RWPE1 (cell line): ENCODE data around the gene HIC1.

Experiments used
- CTCF ChIA-PET: fragments of 350-600 bp; sonication (Branson Sonifier 250); formaldehyde crosslinking; extraction: SDS; loops from one replicate; lab custom pipeline; 2021; lab: Yijun Ruan, JAX
- POLR2A ChIA-PET: fragments of 400-600 bp; formaldehyde crosslinking; extraction: SDS; loops from one replicate; lab custom pipeline; 2020; ENCODE audit warnings: antibody characterized with exemption; ENCODE audit not compliant: low non-redundant PET; lab: Yijun Ruan, JAX
- DNase-seq: peaks from one replicate; pipeline ENCODE4 v3.0.0; 2012; ENCODE audit warnings: low spot score
- H3K27ac ChIP-seq: fragments of 450-650 bp; 2 replicates; pipeline ENCODE4 v1.5.1; 2017
- TF ChIP-seq, protein P1 (sequence below): fragments of 450-650 bp; conservative IDR thresholded peaks from 2 replicates; pipeline ENCODE4 v1.5.1; 2017; ENCODE audit warnings: low read depth, mild to moderate bottlenecking

HIC1 gene

DNA sequence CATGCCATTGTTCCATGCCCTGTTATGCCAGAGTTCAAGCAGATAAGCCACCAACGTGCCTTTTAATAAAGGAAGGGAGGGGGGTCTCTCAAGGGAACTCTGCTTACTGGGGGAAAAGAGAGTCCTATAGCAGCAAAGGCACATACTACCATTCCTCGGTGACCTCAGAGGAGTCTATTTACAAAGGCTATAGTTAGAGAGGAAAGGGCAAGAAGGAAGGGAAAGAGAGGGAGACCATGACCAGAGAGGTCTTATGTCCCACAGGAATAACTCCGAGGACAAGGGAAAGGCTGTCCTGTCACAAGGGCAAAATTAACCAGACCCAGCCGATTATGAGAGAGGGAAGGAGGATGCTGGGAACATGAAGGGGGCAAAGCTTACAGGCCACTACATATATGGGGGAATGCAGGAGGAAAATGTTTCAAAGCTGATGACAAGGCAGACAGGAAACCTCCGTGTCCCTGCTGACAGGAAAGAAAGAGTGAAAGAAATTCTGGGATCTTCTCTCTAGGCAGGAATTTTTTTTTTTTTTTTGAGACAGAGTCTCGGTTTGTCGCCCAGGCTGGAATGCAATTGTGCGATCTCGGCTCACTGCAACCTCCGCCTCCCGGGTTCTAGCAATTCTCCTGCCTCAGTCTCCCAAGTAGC is 51.5 kb downstream of the HIC1 start:
- no peak overlapping the region for H3K27ac ChIP-seq
- no peak for DNase-seq
- POLR2A ChIA-PET: no interaction called here
- TF ChIP-seq, protein P1, sequence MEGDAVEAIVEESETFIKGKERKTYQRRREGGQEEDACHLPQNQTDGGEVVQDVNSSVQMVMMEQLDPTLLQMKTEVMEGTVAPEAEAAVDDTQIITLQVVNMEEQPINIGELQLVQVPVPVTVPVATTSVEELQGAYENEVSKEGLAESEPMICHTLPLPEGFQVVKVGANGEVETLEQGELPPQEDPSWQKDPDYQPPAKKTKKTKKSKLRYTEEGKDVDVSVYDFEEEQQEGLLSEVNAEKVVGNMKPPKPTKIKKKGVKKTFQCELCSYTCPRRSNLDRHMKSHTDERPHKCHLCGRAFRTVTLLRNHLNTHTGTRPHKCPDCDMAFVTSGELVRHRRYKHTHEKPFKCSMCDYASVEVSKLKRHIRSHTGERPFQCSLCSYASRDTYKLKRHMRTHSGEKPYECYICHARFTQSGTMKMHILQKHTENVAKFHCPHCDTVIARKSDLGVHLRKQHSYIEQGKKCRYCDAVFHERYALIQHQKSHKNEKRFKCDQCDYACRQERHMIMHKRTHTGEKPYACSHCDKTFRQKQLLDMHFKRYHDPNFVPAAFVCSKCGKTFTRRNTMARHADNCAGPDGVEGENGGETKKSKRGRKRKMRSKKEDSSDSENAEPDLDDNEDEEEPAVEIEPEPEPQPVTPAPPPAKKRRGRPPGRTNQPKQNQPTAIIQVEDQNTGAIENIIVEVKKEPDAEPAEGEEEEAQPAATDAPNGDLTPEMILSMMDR: no peak
- CTCF ChIA-PET: no interaction called here

DNA sequence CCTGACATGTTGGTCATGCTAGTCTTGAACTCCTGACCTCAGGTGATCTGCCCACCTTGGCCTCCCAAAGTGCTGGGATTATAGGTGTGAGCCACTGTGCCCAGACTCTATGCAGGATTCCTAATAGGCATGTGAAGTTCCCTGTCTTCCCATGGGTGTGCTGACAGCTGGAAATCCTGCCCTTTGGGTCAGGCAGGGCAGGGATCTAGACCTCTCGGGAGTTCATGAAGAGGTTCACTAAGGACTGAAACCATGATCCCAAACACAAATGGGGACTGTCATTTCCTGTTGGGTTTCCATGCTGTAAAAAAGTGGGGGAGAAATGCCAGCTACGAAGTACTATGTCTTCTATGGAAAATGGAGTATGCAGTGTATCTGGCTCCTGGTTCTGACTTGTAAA is 52.1 kb downstream of the HIC1 start:
- H3K27ac ChIP-seq: no peak overlapping the region
- TF ChIP-seq, protein P1: no peak
- ChIA-PET POLR2A (no interaction called here), CTCF (no interaction called here)
- no peak for DNase-seq

DNA sequence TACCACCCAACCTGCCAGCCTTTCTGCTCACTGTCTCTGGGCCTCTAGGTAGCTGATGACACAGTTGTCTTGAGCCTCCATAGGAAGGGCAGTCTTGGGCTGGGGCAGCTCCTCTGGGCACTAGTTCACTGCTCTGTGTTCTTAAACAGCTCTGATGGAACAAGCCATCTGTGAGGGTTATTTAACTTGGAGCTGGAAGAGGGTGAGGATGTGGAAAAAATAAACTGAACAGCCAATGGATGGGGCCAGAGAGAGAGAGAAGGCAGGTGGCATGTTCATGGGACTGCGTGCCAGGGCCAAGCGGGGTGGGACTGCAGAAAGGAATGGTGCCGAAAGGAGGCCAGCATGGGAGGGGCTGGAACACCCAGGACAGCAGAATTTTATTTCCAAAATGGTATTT is 52.6 kb downstream of the HIC1 start:
- DNase-seq: no peak
- CTCF ChIA-PET: no interaction called here
- TF ChIP-seq, protein P1: no peak

DNA sequence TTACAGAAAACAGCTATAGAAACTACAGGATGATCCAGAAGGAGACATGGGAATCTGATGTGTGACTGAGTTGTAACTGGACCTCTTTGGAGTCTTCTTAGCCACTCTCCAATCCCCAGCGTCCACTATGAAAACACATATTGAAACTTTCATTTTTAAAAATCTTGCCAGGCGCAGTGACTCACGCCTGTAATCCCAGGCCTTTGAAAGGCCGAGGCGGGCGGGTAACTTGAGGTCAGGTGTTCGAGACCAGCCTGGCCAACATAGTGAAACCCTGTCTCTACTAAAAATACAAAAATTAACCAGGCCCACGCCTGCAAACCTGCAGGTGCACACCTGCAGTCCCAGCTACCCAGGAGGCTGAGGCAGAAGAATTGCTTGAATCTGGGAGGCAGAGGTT is 53.3 kb downstream of the HIC1 start:
- ChIA-PET CTCF (interaction anchor here (0.7 kb wide), 1 partner anchor 175 kb away, joined by 3 read pairs; no protein-coding TSS in a partner anchor), POLR2A (no interaction called here)
- no peak overlapping the region for H3K27ac ChIP-seq
- TF ChIP-seq, protein P1: no peak
- no peak for DNase-seq

More for the DNA sequence above, 52.6 kb downstream of the HIC1 start:
- POLR2A ChIA-PET: no interaction called here
- no peak overlapping the region for H3K27ac ChIP-seq

DNA sequence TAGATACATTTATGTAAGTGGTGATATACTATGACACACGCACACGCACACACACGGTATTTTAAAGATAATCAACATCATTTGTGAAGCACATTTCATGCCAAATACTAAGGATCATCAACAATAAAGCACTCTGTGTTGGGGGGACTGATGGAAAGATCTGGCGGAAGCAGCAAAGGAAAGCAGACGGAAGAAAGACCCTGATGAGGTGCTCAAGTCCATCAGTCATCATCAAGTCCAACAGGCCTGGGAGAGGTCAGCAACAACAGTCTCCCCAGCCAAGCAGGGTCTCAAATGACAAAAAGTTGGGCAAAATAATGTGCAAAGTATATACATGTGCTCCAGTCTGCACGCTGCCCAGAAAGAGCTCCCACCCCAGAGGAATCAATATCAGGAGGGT is 55.5 kb downstream of the HIC1 start:
- H3K27ac ChIP-seq: no peak overlapping the region
- CTCF ChIA-PET: interaction anchor here (0.6 kb wide), 1 partner anchor 248 kb away, joined by 3 read pairs; no protein-coding TSS in a partner anchor
- POLR2A ChIA-PET: no interaction called here
- DNase-seq: no peak
- TF ChIP-seq, protein P1: no peak

DNA sequence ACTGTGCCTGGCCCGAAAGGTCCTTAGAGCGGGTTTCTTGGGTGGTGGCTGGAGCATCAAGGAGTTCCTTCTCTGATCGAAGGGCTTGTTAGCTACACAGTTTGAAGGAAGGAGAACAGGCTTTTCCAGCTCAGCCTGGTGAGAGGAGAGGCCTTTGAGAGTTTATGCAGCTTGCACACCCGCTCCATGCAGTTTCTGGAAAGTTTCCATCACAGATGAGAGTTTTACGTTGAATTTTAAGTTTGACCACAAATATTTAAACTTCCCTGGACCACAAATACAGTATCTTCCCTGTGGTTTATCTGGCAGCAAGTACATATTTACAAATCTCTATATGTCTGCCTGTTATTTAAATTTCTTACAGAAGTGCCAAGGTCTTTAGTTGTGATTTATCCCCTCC is 56.8 kb downstream of the HIC1 start:
- H3K27ac ChIP-seq: no peak overlapping the region
- DNase-seq: no peak
- POLR2A ChIA-PET: no interaction called here
- TF ChIP-seq, protein P1: no peak
- CTCF ChIA-PET: no interaction called here
